ENCODE measurements around the gene GSS. TPM values are rescaled to one million over a fixed set of nuclear protein-coding genes. Genes with fewer than 3 reads are reported as not detected.

The GSS gene
- total RNA-seq, 3 donors from 2014 or later, result 33.4 to 61.9 (median 53.7) TPM

DNA sequence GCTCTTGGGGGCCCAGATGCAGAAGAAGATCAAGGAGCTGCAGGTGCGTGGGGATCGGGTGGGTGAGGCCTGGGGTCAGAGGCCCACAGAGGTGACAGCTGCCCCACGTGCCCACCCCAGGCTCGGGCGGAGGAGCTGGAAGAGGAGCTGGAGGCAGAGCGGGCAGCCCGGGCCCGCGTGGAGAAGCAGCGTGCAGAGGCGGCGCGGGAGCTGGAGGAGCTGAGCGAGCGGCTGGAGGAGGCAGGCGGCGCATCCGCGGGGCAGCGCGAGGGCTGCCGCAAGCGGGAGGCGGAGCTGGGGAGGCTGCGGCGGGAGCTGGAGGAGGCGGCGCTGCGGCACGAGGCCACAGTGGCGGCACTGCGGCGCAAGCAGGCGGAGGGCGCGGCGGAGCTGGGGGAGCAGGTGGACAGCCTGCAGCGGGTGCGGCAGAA lies 41.5 kb upstream of the GSS start:
- intact Hi-C loops (cut with DNase I; ENCODE audit: low total_unique reads), result no loop called here
- H3K4me3 ChIP-seq, result no peak overlapping the region
- peaks cover 9% of the 10 kb centered on the region for H3K36me3 ChIP-seq
- TF ChIP-seq, protein P1, sequence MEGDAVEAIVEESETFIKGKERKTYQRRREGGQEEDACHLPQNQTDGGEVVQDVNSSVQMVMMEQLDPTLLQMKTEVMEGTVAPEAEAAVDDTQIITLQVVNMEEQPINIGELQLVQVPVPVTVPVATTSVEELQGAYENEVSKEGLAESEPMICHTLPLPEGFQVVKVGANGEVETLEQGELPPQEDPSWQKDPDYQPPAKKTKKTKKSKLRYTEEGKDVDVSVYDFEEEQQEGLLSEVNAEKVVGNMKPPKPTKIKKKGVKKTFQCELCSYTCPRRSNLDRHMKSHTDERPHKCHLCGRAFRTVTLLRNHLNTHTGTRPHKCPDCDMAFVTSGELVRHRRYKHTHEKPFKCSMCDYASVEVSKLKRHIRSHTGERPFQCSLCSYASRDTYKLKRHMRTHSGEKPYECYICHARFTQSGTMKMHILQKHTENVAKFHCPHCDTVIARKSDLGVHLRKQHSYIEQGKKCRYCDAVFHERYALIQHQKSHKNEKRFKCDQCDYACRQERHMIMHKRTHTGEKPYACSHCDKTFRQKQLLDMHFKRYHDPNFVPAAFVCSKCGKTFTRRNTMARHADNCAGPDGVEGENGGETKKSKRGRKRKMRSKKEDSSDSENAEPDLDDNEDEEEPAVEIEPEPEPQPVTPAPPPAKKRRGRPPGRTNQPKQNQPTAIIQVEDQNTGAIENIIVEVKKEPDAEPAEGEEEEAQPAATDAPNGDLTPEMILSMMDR (IDR thresholded peaks at IDR 0.05), result no peak
- no peak for TF ChIP-seq POLR2AphosphoS5 (IDR thresholded peaks at IDR 0.05)
- TF ChIP-seq POLR2A (IDR thresholded peaks at IDR 0.05), result no peak
- H3K27me3 ChIP-seq, result no peaks in the 10 kb centered on the region
- no peak overlapping the region for H3K27ac ChIP-seq
- DNase-seq (ENCODE audit: low spot score in 2 of 2), result no peak
- no peaks in the 10 kb centered on the region for H3K9me3 ChIP-seq
- H3K4me1 ChIP-seq, result peaks cover 0 to 4% of the 10 kb centered on the region in 2 donors

DNA sequence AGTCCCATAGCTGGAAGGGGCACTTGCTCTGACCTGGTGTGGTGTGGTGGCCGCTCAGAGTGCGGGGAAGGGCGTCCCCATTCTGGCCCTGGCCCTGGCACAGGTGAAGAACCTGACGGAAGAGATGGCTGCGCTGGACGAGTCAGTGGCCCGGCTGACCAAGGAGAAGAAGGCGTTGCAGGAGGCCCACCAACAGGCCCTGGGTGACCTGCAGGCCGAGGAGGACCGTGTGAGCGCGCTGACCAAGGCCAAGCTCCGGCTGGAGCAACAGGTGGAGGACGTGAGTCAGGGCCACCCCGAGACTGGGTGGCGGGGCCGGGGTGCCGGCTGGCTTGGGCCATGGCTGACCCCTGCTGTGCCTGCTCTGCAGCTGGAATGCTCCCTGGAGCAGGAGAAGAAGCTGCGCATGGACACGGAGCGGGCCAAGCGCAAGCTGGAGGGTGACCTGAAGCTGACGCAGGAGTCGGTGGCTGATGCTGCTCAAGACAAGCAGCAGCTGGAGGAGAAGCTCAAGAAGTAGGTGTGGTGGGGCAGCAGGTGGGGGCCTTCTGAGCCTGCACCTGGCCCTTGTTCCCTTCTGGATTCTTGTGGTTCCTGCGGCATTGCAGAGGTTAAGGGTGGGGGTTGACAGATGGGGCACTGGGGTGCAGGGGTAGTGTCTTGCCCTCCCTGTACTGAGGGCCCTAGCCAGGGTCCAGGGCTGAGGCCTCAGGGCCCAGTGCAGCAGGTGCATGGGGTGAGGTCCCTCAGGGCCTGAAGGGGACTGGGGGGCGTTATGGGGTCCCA lies 40.8 kb upstream of the GSS start:
- H3K4me1 ChIP-seq, result peaks cover 0 to 4% of the 10 kb centered on the region in 2 donors
- H3K27me3 ChIP-seq, result no peaks in the 10 kb centered on the region
- no peak overlapping the region for H3K4me3 ChIP-seq
- DNase-seq (ENCODE audit: low spot score in 2 of 2), result no peak
- TF ChIP-seq POLR2A (IDR thresholded peaks at IDR 0.05), result no peak
- TF ChIP-seq POLR2AphosphoS5 (IDR thresholded peaks at IDR 0.05), result no peak
- TF ChIP-seq, protein P1 (IDR thresholded peaks at IDR 0.05), result no peak
- H3K36me3 ChIP-seq, result peaks cover 5% of the 10 kb centered on the region
- H3K27ac ChIP-seq, result no peak overlapping the region
- no peaks in the 10 kb centered on the region for H3K9me3 ChIP-seq
- intact Hi-C loops (cut with DNase I; ENCODE audit: low total_unique reads), result no loop called here

DNA sequence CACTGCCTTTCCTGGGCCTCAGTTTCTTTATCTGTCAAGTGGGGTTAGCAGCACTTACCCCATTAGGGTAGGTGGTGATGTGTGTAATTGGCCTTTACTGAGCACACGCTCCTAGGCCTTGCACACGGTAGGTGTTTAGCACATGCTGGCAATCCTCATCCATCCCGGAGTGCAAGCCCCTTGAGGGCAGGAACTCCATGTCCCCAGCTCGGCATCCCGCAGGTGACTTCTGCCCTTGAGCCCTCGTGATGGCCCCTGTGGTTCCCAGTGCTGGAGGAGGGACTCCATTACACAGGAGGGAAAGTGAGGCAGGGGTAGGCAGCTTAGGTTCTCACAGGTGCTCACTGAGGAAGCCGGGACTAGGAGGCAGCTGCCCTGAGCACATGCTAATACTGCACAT lies 40.1 kb upstream of the GSS start:
- Histone ChIP-seq H3K9me3 (no peaks in the 10 kb centered on the region), H3K4me1 (peaks cover 0 to 4% of the 10 kb centered on the region in 2 donors), H3K4me3 (no peak overlapping the region), H3K36me3 (no peaks in the 10 kb centered on the region), H3K27ac (no peak overlapping the region), H3K27me3 (no peaks in the 10 kb centered on the region)
- intact Hi-C loops (cut with DNase I; ENCODE audit: low total_unique reads), result no loop called here
- TF ChIP-seq, protein P1 (IDR thresholded peaks at IDR 0.05), result no peak
- TF ChIP-seq POLR2A (IDR thresholded peaks at IDR 0.05), result no peak
- no peak for DNase-seq (ENCODE audit: low spot score in 2 of 2)

DNA sequence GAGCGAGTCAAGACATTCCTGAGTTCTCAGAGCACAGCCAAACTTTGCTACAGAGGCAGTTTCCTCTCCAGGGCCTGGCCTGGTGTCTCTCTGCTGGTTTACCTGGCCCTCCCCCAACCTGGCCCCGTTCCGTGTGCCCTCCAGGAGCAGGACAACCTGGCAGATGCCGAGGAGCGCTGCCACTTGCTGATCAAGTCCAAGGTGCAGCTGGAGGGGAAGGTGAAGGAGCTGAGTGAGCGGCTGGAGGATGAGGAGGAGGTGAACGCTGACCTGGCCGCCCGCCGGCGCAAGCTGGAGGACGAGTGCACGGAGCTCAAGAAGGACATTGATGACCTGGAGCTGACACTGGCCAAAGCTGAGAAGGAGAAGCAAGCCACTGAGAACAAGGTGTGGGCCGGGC lies 39.6 kb upstream of the GSS start:
- Histone ChIP-seq H3K4me1 (peaks cover 0 to 4% of the 10 kb centered on the region in 2 donors), H3K4me3 (no peak overlapping the region), H3K36me3 (no peaks in the 10 kb centered on the region), H3K9me3 (no peaks in the 10 kb centered on the region), H3K27ac (peak overlapping the region; percentile 9 to 61), H3K27me3 (no peaks in the 10 kb centered on the region)
- TF ChIP-seq, protein P1 (IDR thresholded peaks at IDR 0.05), result no peak
- TF ChIP-seq POLR2A (IDR thresholded peaks at IDR 0.05) (no peak), POLR2AphosphoS5 (IDR thresholded peaks at IDR 0.05) (no peak)
- DNase-seq (ENCODE audit: low spot score in 2 of 2), result peak in 1 of 2 donors; percentile 75
- intact Hi-C loops (cut with DNase I; ENCODE audit: low total_unique reads), result no loop called here

DNA sequence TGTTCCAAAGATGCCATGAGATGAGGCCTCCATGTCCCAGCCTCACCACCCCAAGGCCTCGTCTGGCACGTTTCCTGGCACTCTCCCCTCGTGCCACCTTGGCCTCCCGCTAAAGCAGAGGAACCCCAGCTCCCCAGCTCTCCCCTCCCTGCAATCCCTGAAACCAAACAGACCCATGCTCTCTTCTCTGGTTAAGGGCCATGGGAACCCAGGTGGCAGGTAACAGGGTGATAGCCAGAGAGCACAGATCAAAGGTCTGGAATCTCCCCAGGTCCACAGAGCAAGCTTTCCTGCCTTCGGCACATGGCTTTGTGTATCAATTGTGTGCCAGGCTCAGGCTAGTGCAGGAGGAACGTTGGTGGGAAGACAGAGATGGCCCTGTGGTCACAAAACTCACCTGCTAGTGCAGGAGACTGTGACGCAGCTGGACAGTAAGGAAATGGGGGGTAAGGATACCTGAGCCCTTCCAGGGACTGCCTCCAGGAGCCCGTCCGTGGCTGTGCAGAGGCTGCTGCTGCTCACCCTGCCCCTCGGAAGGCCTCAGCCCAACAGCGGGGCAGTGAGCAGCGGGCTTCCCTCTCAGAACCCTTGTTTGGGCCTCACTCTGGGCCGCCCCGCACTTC lies 39.0 kb upstream of the GSS start:
- H3K9me3 ChIP-seq, result no peaks in the 10 kb centered on the region
- H3K27ac ChIP-seq, result peak overlapping the region; percentile 9 to 61
- no peak for DNase-seq (ENCODE audit: low spot score in 2 of 2)
- H3K36me3 ChIP-seq, result no peaks in the 10 kb centered on the region
- TF ChIP-seq POLR2AphosphoS5 (IDR thresholded peaks at IDR 0.05), result no peak
- no peak for TF ChIP-seq POLR2A (IDR thresholded peaks at IDR 0.05)
- TF ChIP-seq, protein P1 (IDR thresholded peaks at IDR 0.05), result no peak
- H3K4me3 ChIP-seq, result no peak overlapping the region
- peaks cover 0 to 4% of the 10 kb centered on the region in 2 donors for H3K4me1 ChIP-seq
- H3K27me3 ChIP-seq, result no peaks in the 10 kb centered on the region
- intact Hi-C loops (cut with DNase I; ENCODE audit: low total_unique reads), result no loop called here
